ENCODE measurements around the gene GRID2. TPM values are rescaled to one million over a fixed set of nuclear protein-coding genes. Genes with fewer than 3 reads are reported as not detected.

The GRID2 gene
- total RNA-seq, 2 donors from 2014 or later: 27.3 to 40.4 TPM

- no peak for TF ChIP-seq CTCF (conservative IDR thresholded peaks at IDR 0.05)
- Histone ChIP-seq H3K9ac (ENCODE audit: extremely low read depth, low read length, poor library complexity, severe bottlenecking) (no peak overlapping the region), H3K4me3 (ENCODE audit: low read length) (no peak overlapping the region), H3K9me3 (ENCODE audit: control insufficient read depth, low read length) (no peaks in the 10 kb centered on the region), H3K36me3 (ENCODE audit: control insufficient read depth, insufficient read depth, low read length) (no peaks in the 10 kb centered on the region), H3K4me1 (ENCODE audit: control insufficient read depth, insufficient read depth, low read length) (no peaks in the 10 kb centered on the region), H3K27ac (ENCODE audit: low read depth, low read length) (no peak overlapping the region), H3K27me3 (ENCODE audit: control insufficient read depth, insufficient read depth, low read length, poor library complexity, severe bottlenecking) (no peaks in the 10 kb centered on the region)
- no peaks in the 10 kb centered on the region for H3K36me3 Mint-ChIP-seq (ENCODE audit: low read depth)
- 71 to 87% methylated on average over 1 to 2 of the region's 2 CpGs for WGBS, 2 experiments (ENCODE audit: insufficient coverage in 1 of 2, insufficient read length in 1 of 2)
- no peak for DNase-seq
- H3K9me3 Mint-ChIP-seq: no peaks in the 10 kb centered on the region
- no peak overlapping the region for H3K27ac Mint-ChIP-seq
- H3K27me3 Mint-ChIP-seq (ENCODE audit: insufficient read depth): no peaks in the 10 kb centered on the region
- H3K4me3 Mint-ChIP-seq: no peak overlapping the region
- H3K4me1 Mint-ChIP-seq: peaks cover 1% of the 10 kb centered on the region
Observed at GRCh38 chr4:92658318-92658717, 354.6 kb downstream of the GRID2 start.

- Histone ChIP-seq H3K4me3 (ENCODE audit: low read length) (no peak overlapping the region), H3K36me3 (ENCODE audit: control insufficient read depth, insufficient read depth, low read length) (no peaks in the 10 kb centered on the region), H3K27me3 (ENCODE audit: control insufficient read depth, insufficient read depth, low read length, poor library complexity, severe bottlenecking) (no peaks in the 10 kb centered on the region), H3K9ac (ENCODE audit: extremely low read depth, low read length, poor library complexity, severe bottlenecking) (no peak overlapping the region), H3K4me1 (ENCODE audit: control insufficient read depth, insufficient read depth, low read length) (no peaks in the 10 kb centered on the region), H3K27ac (ENCODE audit: low read depth, low read length) (no peak overlapping the region), H3K9me3 (ENCODE audit: control insufficient read depth, low read length) (no peaks in the 10 kb centered on the region)
- Mint-ChIP-seq H3K36me3 (ENCODE audit: low read depth) (peaks cover 7% of the 10 kb centered on the region), H3K9me3 (no peaks in the 10 kb centered on the region), H3K4me1 (peaks cover 2% of the 10 kb centered on the region), H3K4me3 (no peak overlapping the region), H3K27ac (no peak overlapping the region), H3K27me3 (ENCODE audit: insufficient read depth) (no peaks in the 10 kb centered on the region)
- 94 to 100% methylated on average over 1 to 3 of the region's 3 CpGs for WGBS, 2 experiments (ENCODE audit: insufficient coverage in 1 of 2, insufficient read length in 1 of 2)
- TF ChIP-seq CTCF (conservative IDR thresholded peaks at IDR 0.05): no peak
- no peak for DNase-seq
Observed at GRCh38 chr4:92677805-92678204, 374.0 kb downstream of the GRID2 start.

DNA sequence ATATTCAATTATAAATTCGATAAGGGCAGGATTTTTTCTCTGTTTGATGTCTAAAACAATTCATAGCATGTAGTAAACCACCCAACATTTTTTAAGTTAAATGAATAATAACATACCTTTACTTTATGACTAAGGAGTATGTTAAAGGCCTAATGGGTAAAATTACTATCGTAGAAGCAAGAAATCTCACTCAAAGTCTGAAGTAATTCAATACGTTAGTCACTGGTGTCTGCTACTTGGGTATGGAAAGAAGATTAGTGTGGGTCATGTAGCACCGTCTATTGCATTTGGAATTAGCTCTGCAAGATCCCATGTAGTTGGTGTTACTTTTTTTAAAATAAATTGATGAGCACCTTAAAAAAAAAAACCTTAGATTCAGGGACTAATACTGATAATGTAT, 374.5 kb downstream of the GRID2 start:
- WGBS, 2 experiments (ENCODE audit: insufficient coverage in 1 of 2, insufficient read length in 1 of 2): 93 to 95% methylated on average over 3 of the region's 4 CpGs
- Histone ChIP-seq H3K36me3 (ENCODE audit: control insufficient read depth, insufficient read depth, low read length) (no peaks in the 10 kb centered on the region), H3K27me3 (ENCODE audit: control insufficient read depth, insufficient read depth, low read length, poor library complexity, severe bottlenecking) (no peaks in the 10 kb centered on the region), H3K9me3 (ENCODE audit: control insufficient read depth, low read length) (no peaks in the 10 kb centered on the region), H3K4me1 (ENCODE audit: control insufficient read depth, insufficient read depth, low read length) (no peaks in the 10 kb centered on the region), H3K4me3 (ENCODE audit: low read length) (no peak overlapping the region), H3K9ac (ENCODE audit: extremely low read depth, low read length, poor library complexity, severe bottlenecking) (no peak overlapping the region), H3K27ac (ENCODE audit: low read depth, low read length) (no peak overlapping the region)
- Mint-ChIP-seq H3K36me3 (ENCODE audit: low read depth) (peaks cover 7% of the 10 kb centered on the region), H3K27ac (no peak overlapping the region), H3K27me3 (ENCODE audit: insufficient read depth) (no peaks in the 10 kb centered on the region), H3K4me1 (peaks cover 2% of the 10 kb centered on the region), H3K9me3 (no peaks in the 10 kb centered on the region), H3K4me3 (no peak overlapping the region)
- TF ChIP-seq CTCF (conservative IDR thresholded peaks at IDR 0.05): no peak
- no peak for DNase-seq
